GM13976 (cell line): ENCODE measurements around the gene ACIN1.

Source experiments
- DNase-seq: peaks from one replicate; pipeline ENCODE4 v3.0.0; 2012; ENCODE audit warnings: low spot score
- CTCF ChIP-seq: IDR thresholded peaks from 2 replicates; pipeline ENCODE4 v1.5.1; 2012; ENCODE audit warnings: borderline replicate concordance, mild to moderate bottlenecking; ENCODE audit not compliant: insufficient read depth; ENCODE audit errors: extremely low read depth, missing control alignments, control extremely low read depth
- in situ Hi-C: fragments of 300-500 bp; cut with MboI; formaldehyde crosslinking; loops from one replicate; pipeline ENCODE4 v1.12.0; 2022; ENCODE audit warnings: low sequenced_read_pairs, mixed read lengths, inconsistent platforms; ENCODE audit not compliant: unreplicated experiment

Gene ACIN1

GRCh38 chr14:23139874-23140273, 44.9 kb upstream of the ACIN1 start:
- TF ChIP-seq CTCF: no peak
- DNase-seq: no peak
- in situ Hi-C loops: no loop called here

- in situ Hi-C loops: no loop called here
- no peak for DNase-seq
- no peak for TF ChIP-seq CTCF
Measured at GRCh38 chr14:23137813-23138535, 43.0 kb upstream of the ACIN1 start.

- TF ChIP-seq CTCF: no peak
- in situ Hi-C loops: no loop called here
- DNase-seq: no peak
Measured at GRCh38 chr14:23137192-23137812, 42.4 kb upstream of the ACIN1 start.

- in situ Hi-C loops: no loop called here
- TF ChIP-seq CTCF: no peak
- DNase-seq: no peak
Measured at GRCh38 chr14:23136566-23137133, 41.7 kb upstream of the ACIN1 start.

GRCh38 chr14:23132970-23133369, 38.0 kb upstream of the ACIN1 start:
- in situ Hi-C loops: no loop called here
- no peak for TF ChIP-seq CTCF

GRCh38 chr14:23131482-23131881, 36.5 kb upstream of the ACIN1 start:
- DNase-seq: no peak
- in situ Hi-C loops: no loop called here
- TF ChIP-seq CTCF: no peak

More at GRCh38 chr14:23132970-23133369, 38.0 kb upstream of the ACIN1 start:
- no peak for DNase-seq

GRCh38 chr14:23130871-23131270, 35.9 kb upstream of the ACIN1 start:
- no peak for DNase-seq
- TF ChIP-seq CTCF: no peak
- in situ Hi-C loops: no loop called here
